ENCODE data around the gene EGFL7. TPM values are rescaled to one million over a fixed set of nuclear protein-coding genes. Genes with fewer than 3 reads are reported as not detected.

EGFL7 gene
- total RNA-seq, 1 donor from 2014 or later: 16.5 TPM

- H3K79me2 ChIP-seq (ENCODE audit: low read depth): no peaks in the 10 kb centered on the region
- no peak overlapping the region for H3K4me3 Mint-ChIP-seq
- H3K27ac Mint-ChIP-seq: no peak overlapping the region
Measured at GRCh38 chr9:136683755-136684154, 21.0 kb downstream of the EGFL7 start.

GRCh38 chr9:136684339-136684738 is 21.6 kb downstream of the EGFL7 start:
- no peak overlapping the region for H3K4me3 Mint-ChIP-seq
- Histone ChIP-seq H2AFZ (replicated peaks) (no peak overlapping the region), H3K27ac (no peak overlapping the region)

More at GRCh38 chr9:136683755-136684154, 21.0 kb downstream of the EGFL7 start:
- H3F3A ChIP-seq (ENCODE audit: low read depth): peaks cover 17% of the 10 kb centered on the region
- H3K9ac ChIP-seq: no peak overlapping the region
- H2AFZ ChIP-seq (replicated peaks): no peak overlapping the region
- no peak for TF ChIP-seq CTCF (IDR thresholded peaks at IDR 0.05)
- no peak for TF ChIP-seq EZH2 (IDR thresholded peaks at IDR 0.05)
- TF ChIP-seq EZH2phosphoT487 (IDR thresholded peaks at IDR 0.05): no peak
- H3K4me3 ChIP-seq: no peak overlapping the region
- H3K36me3 Mint-ChIP-seq: no peaks in the 10 kb centered on the region
- no peaks in the 10 kb centered on the region for H3K9me3 Mint-ChIP-seq
- peaks cover 14% of the 10 kb centered on the region for H3K4me1 Mint-ChIP-seq
- no peak for DNase-seq (ENCODE audit: low spot score)
- H4K20me1 ChIP-seq (ENCODE audit: low read depth): peaks cover 13% of the 10 kb centered on the region
- peaks cover 19% of the 10 kb centered on the region for H3K4me1 ChIP-seq
- H3K27me3 ChIP-seq: peaks cover 42% of the 10 kb centered on the region
- no peaks in the 10 kb centered on the region for H3K36me3 ChIP-seq
- H3K27ac ChIP-seq: no peak overlapping the region
- H3K27me3 Mint-ChIP-seq (ENCODE audit: insufficient read depth, low read depth): peaks cover 8% of the 10 kb centered on the region
- H3K4me2 ChIP-seq: no peak overlapping the region
- no peaks in the 10 kb centered on the region for H3K9me3 ChIP-seq (ENCODE audit: low read depth)

GRCh38 chr9:136684799-136685198 is 22.1 kb downstream of the EGFL7 start:
- H3K9ac ChIP-seq: no peak overlapping the region
- peaks cover 8% of the 10 kb centered on the region for H3K27me3 Mint-ChIP-seq (ENCODE audit: insufficient read depth, low read depth)
- no peaks in the 10 kb centered on the region for H3K36me3 ChIP-seq
- peaks cover 19% of the 10 kb centered on the region for H3K4me1 ChIP-seq
- no peak overlapping the region for H3K4me3 Mint-ChIP-seq
- H3K9me3 ChIP-seq (ENCODE audit: low read depth): no peaks in the 10 kb centered on the region
- peaks cover 11% of the 10 kb centered on the region for H3K4me1 Mint-ChIP-seq
- H3K27me3 ChIP-seq: peaks cover 52% of the 10 kb centered on the region
- no peak overlapping the region for H3K4me2 ChIP-seq
- peaks cover 17% of the 10 kb centered on the region for H3F3A ChIP-seq (ENCODE audit: low read depth)
- no peak for TF ChIP-seq EZH2phosphoT487 (IDR thresholded peaks at IDR 0.05)
- TF ChIP-seq EZH2 (IDR thresholded peaks at IDR 0.05): no peak
- TF ChIP-seq CTCF (IDR thresholded peaks at IDR 0.05): no peak
- H3K9me3 Mint-ChIP-seq: no peaks in the 10 kb centered on the region
- no peak overlapping the region for H3K27ac Mint-ChIP-seq
- no peak overlapping the region for H3K27ac ChIP-seq
- no peaks in the 10 kb centered on the region for H3K79me2 ChIP-seq (ENCODE audit: low read depth)
- peaks cover 13% of the 10 kb centered on the region for H4K20me1 ChIP-seq (ENCODE audit: low read depth)
- no peak overlapping the region for H2AFZ ChIP-seq (replicated peaks)
- DNase-seq (ENCODE audit: low spot score): no peak
- no peaks in the 10 kb centered on the region for H3K36me3 Mint-ChIP-seq
- H3K4me3 ChIP-seq: no peak overlapping the region

More at GRCh38 chr9:136684339-136684738, 21.6 kb downstream of the EGFL7 start:
- no peak for DNase-seq (ENCODE audit: low spot score)
- no peak for TF ChIP-seq EZH2phosphoT487 (IDR thresholded peaks at IDR 0.05)
- no peak for TF ChIP-seq EZH2 (IDR thresholded peaks at IDR 0.05)
- no peak for TF ChIP-seq CTCF (IDR thresholded peaks at IDR 0.05)
- Histone ChIP-seq H3K4me1 (peaks cover 19% of the 10 kb centered on the region), H3K4me3 (no peak overlapping the region), H3F3A (ENCODE audit: low read depth) (peaks cover 17% of the 10 kb centered on the region), H3K36me3 (no peaks in the 10 kb centered on the region), H4K20me1 (ENCODE audit: low read depth) (peaks cover 13% of the 10 kb centered on the region), H3K27me3 (peaks cover 47% of the 10 kb centered on the region), H3K9ac (no peak overlapping the region), H3K4me2 (no peak overlapping the region), H3K79me2 (ENCODE audit: low read depth) (no peaks in the 10 kb centered on the region), H3K9me3 (ENCODE audit: low read depth) (no peaks in the 10 kb centered on the region)
- peaks cover 14% of the 10 kb centered on the region for H3K4me1 Mint-ChIP-seq
- peaks cover 8% of the 10 kb centered on the region for H3K27me3 Mint-ChIP-seq (ENCODE audit: insufficient read depth, low read depth)
- no peaks in the 10 kb centered on the region for H3K9me3 Mint-ChIP-seq
- no peak overlapping the region for H3K27ac Mint-ChIP-seq
- no peaks in the 10 kb centered on the region for H3K36me3 Mint-ChIP-seq
